Panc1 (cell line): ENCODE data around the gene PSENEN. TPM values are rescaled to one million over a fixed set of nuclear protein-coding genes. Genes with fewer than 3 reads are reported as not detected.

Experiments
- ATAC-seq: fragments of 200-7000 bp; cut with Tn5 transposase; 2 replicates; pipeline ENCODE4 v1.9.1; 2020; ENCODE audit warnings: mild to moderate bottlenecking, moderate library complexity
- BruUV-seq: library from RNA; stranded (reverse); fragments of 400-500 nt; replicated peaks from 2 replicates; lab custom pipeline; 2021; lab: Mats Ljungman, UMichigan
- CTCF ChIA-PET: fragments of 300-600 bp; sonication (Branson Sonifier 250); formaldehyde crosslinking; loops from one replicate; lab custom pipeline; 2022; ENCODE audit warnings: antibody characterized with exemption; lab: Charles Lee
- POLR2A ChIA-PET: fragments of 300-600 bp; sonication (Branson Sonifier 250); formaldehyde crosslinking; loops from one replicate; lab custom pipeline; 2022; ENCODE audit warnings: antibody characterized with exemption; lab: Charles Lee
- DNase-seq: peaks from one replicate; pipeline ENCODE4 v3.0.0-alpha.2; 2010; ENCODE audit warnings: low read depth, low spot score
- H3K27ac ChIP-seq: 2 replicates; pipeline ENCODE4 v1.5.1; 2011; ENCODE audit warnings: mild to moderate bottlenecking, low read length, inconsistent platforms
- H3K27me3 ChIP-seq: fragments of 200-500 bp; sonication (Bioruptor generic); 2 replicates; pipeline ENCODE4 v1.6.0; 2014; ENCODE audit warnings: low read length, inconsistent platforms; ENCODE audit not compliant: control insufficient read depth, insufficient read depth
- H3K36me3 ChIP-seq: fragments of 200-500 bp; sonication (Bioruptor generic); 2 replicates; pipeline ENCODE4 v1.5.1; 2014; ENCODE audit warnings: inconsistent platforms, mild to moderate bottlenecking, low read length, moderate library complexity; ENCODE audit not compliant: control insufficient read depth, insufficient read depth
- H3K4me1 ChIP-seq: 2 replicates; pipeline ENCODE4 v1.5.1; 2011; ENCODE audit warnings: inconsistent platforms, mild to moderate bottlenecking, low read length, moderate library complexity; ENCODE audit not compliant: control insufficient read depth, insufficient read depth
- H3K4me3 ChIP-seq, 2 experiments: 2 replicates each; pipeline ENCODE4 v1.5.1; 2011 to 2012; ENCODE audit warnings: low read depth in 2 of 2, low read length in 2 of 2, mild to moderate bottlenecking in 2 of 2, inconsistent platforms in 1 of 2, moderate library complexity in 1 of 2
- H3K9me3 ChIP-seq: fragments of 200-500 bp; sonication (Bioruptor generic); 2 replicates; pipeline ENCODE4 v1.5.1; 2014; ENCODE audit warnings: low read depth, mild to moderate bottlenecking, inconsistent platforms, low read length, moderate library complexity; ENCODE audit not compliant: control insufficient read depth, insufficient read depth
- POLR2AphosphoS5 ChIP-seq: IDR thresholded peaks from 2 replicates; pipeline ENCODE4 v1.6.1; 2012; ENCODE audit warnings: mild to moderate bottlenecking, low read depth, low read length, moderate library complexity
- REST ChIP-seq, 2 experiments: IDR thresholded peaks; 2 replicates each; pipeline ENCODE4 v1.6.1; 2011 to 2012; ENCODE audit warnings: low read depth in 2 of 2, control low read depth in 1 of 2, low read length in 1 of 2, mild to moderate bottlenecking in 1 of 2, moderate library complexity in 1 of 2; ENCODE audit not compliant: insufficient read depth in 1 of 2
- SIN3A ChIP-seq: IDR thresholded peaks from 2 replicates; pipeline ENCODE4 v1.6.1; 2012; ENCODE audit warnings: low read depth, mild to moderate bottlenecking, low read length, moderate library complexity, borderline replicate concordance; ENCODE audit not compliant: insufficient read depth
- TCF7L2 ChIP-seq: IDR thresholded peaks from 2 replicates; pipeline ENCODE4 v1.6.1; 2011; ENCODE audit warnings: mild to moderate bottlenecking, low read depth, low read length, inconsistent platforms
- in situ Hi-C: cut with HindIII; loops from 2 replicates; pipeline ENCODE4 v1.10.0; 2016; ENCODE audit warnings: low sequenced_read_pairs, low pct_unique_long_range_greater_than_20kb
- intact Hi-C: fragments of 100-400 bp; cut with micrococcal nuclease; formaldehyde crosslinking; loops from one replicate; pipeline ENCODE4 v1.10.0; 2022; ENCODE audit not compliant: unreplicated experiment
- total RNA-seq: library from RNA; stranded (reverse); gene quantifications from one replicate; pipeline ENCODE4 v1.2.1, GENCODE V29; 2021; ENCODE audit not compliant: unreplicated experiment
- TF ChIP-seq, protein P1 (sequence below): fragments of 450-650 bp; IDR thresholded peaks from 2 replicates; pipeline ENCODE4 v1.5.1; 2017; ENCODE audit warnings: mild to moderate bottlenecking

PSENEN gene
- total RNA-seq, 1 experiment from 2014 or later, result 169 TPM

DNA sequence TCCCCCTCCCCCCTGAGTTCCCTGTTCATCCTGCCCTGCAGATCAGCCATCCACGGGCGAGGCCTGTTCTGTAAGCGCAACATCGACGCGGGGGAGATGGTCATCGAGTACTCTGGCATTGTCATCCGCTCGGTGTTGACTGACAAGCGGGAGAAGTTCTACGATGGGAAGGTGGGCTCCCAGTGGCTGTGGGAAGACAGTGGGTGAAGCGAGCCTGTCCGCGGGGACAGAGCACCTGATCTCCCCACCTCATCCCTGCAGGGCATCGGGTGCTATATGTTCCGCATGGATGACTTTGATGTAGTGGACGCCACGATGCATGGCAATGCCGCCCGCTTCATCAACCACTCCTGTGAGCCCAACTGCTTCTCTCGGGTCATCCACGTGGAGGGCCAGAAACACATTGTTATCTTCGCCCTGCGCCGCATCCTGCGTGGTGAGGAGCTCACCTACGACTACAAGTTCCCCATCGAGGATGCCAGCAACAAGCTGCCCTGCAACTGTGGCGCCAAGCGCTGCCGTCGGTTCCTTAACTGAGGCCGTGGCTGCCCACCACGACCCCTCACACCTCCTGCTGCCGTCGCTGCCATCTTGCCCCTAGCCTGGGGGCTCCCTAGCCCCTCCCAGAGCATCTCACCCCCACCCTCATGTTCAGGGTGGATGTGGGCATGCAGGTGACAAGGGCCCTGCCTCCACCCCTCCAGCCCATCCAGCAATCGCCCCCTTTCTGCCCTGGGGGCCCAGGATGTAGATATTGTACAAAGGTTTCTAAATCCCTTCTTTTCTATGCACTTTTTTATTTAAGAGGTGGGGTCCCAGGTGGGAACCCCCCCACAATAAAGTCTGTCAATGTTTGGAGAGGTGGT is 7.2 kb upstream of the PSENEN start:
- H3K36me3 ChIP-seq, result peaks cover 5% of the 10 kb centered on the region; the same call in 1 of the 2 replicates

DNA sequence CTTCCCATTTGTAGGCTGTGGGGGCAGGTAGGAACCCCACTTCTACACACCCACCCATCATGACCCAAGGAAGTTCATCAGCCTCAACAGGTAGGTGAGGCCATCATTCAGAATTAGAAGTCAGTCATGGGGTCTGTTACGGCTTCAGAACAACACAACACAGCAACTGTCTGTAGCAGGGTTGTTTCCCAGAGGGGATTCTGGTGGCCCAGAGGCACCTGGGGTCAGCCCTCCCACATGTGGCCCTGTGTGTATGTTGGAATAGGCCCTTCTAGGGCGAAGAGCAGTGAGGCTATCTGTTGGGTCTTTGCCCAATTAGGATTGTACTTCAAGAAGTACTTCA is 6.6 kb upstream of the PSENEN start:
- POLR2A ChIA-PET, result interaction anchor here (1.0 kb wide), 1 partner anchor 9 kb away, joined by 5 read pairs; the partner anchor contains the start of gene LIN37
- TF ChIP-seq TCF7L2 (no peak), POLR2AphosphoS5 (no peak)
- TF ChIP-seq, protein P1, sequence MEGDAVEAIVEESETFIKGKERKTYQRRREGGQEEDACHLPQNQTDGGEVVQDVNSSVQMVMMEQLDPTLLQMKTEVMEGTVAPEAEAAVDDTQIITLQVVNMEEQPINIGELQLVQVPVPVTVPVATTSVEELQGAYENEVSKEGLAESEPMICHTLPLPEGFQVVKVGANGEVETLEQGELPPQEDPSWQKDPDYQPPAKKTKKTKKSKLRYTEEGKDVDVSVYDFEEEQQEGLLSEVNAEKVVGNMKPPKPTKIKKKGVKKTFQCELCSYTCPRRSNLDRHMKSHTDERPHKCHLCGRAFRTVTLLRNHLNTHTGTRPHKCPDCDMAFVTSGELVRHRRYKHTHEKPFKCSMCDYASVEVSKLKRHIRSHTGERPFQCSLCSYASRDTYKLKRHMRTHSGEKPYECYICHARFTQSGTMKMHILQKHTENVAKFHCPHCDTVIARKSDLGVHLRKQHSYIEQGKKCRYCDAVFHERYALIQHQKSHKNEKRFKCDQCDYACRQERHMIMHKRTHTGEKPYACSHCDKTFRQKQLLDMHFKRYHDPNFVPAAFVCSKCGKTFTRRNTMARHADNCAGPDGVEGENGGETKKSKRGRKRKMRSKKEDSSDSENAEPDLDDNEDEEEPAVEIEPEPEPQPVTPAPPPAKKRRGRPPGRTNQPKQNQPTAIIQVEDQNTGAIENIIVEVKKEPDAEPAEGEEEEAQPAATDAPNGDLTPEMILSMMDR, result no peak
- DNase-seq, result no peak

More for the DNA sequence above, 7.2 kb upstream of the PSENEN start:
- Histone ChIP-seq H3K4me1 (peaks cover 12% of the 10 kb centered on the region), H3K9me3 (no peaks in the 10 kb centered on the region), H3K27ac (no peak overlapping the region), H3K4me3 (no peak overlapping the region), H3K27me3 (no peaks in the 10 kb centered on the region)
- ChIA-PET POLR2A (no interaction called here), CTCF (no interaction called here)
- in situ Hi-C loops (no loop called here), intact Hi-C loops (no loop called here)
- ATAC-seq (no peak), DNase-seq (no peak)
- TF ChIP-seq POLR2AphosphoS5, result no peak
- no peak for TF ChIP-seq REST (IDR thresholded peaks at IDR 0.05; ENCODE audit: insufficient read depth in 1 of 2, low read depth in 2 of 2, low read length in 1 of 2)
- TF ChIP-seq, protein P1, result no peak
- no peak for TF ChIP-seq TCF7L2
- no peak for TF ChIP-seq SIN3A
- TSS peak; percentile 83 for BruUV-seq

More for the DNA sequence above, 6.6 kb upstream of the PSENEN start:
- Histone ChIP-seq H3K36me3 (peaks cover 3% of the 10 kb centered on the region; the same call in 1 of the 2 replicates), H3K4me1 (peaks cover 12% of the 10 kb centered on the region), H3K9me3 (no peaks in the 10 kb centered on the region), H3K27me3 (no peaks in the 10 kb centered on the region), H3K27ac (no peak overlapping the region; the same call in 1 of the 2 replicates), H3K4me3 (no peak overlapping the region)
- in situ Hi-C loops, result no loop called here
- intact Hi-C loops, result no loop called here
- CTCF ChIA-PET, result no interaction called here
- BruUV-seq, result no TSS peak
- no peak for ATAC-seq
